Bronchial epithelial cell (primary cell): Measurements from ENCODE around the gene POLR3C. TPM values are rescaled to one million over a fixed set of nuclear protein-coding genes. Genes with fewer than 3 reads are reported as not detected.

Source experiments
- DNase-seq: peaks from one replicate; pipeline ENCODE4 v3.0.0-alpha.2; 2010; ENCODE audit warnings: low read depth
- FAIRE-seq: peaks from 2 replicates; lab custom pipeline; 2011; peaks lifted over from hg19 to GRCh38; lab: Jason Lieb, UNC
- H3K27me3 ChIP-seq: 2 replicates; pipeline ENCODE4 v1.5.1; 2011; ENCODE audit warnings: low read length; ENCODE audit not compliant: control insufficient read depth, insufficient read depth
- H3K36me3 ChIP-seq: 2 replicates; pipeline ENCODE4 v1.5.1; 2011; ENCODE audit warnings: low read length; ENCODE audit not compliant: control insufficient read depth, insufficient read depth
- H3K4me3 ChIP-seq: 2 replicates; pipeline ENCODE4 v1.5.1; 2011; ENCODE audit warnings: mild to moderate bottlenecking, low read depth, low read length, control low read depth
- total RNA-seq: library from RNA; depleted of rRNA; stranded (reverse); fragments of >200 nt; gene quantifications from 2 replicates; pipeline ENCODE4 v1.2.1, GENCODE V29; 2014
- TF ChIP-seq, protein P1 (sequence below): IDR thresholded peaks from 2 replicates; pipeline ENCODE4 v1.5.1; 2011; ENCODE audit warnings: mild to moderate bottlenecking, moderate library complexity, low read length, control low read depth, inconsistent platforms; ENCODE audit not compliant: insufficient read depth, severe bottlenecking

POLR3C gene, protein sequence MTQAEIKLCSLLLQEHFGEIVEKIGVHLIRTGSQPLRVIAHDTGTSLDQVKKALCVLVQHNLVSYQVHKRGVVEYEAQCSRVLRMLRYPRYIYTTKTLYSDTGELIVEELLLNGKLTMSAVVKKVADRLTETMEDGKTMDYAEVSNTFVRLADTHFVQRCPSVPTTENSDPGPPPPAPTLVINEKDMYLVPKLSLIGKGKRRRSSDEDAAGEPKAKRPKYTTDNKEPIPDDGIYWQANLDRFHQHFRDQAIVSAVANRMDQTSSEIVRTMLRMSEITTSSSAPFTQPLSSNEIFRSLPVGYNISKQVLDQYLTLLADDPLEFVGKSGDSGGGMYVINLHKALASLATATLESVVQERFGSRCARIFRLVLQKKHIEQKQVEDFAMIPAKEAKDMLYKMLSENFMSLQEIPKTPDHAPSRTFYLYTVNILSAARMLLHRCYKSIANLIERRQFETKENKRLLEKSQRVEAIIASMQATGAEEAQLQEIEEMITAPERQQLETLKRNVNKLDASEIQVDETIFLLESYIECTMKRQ
- total RNA-seq: 22.9 and 28.2 TPM in 2 replicates

DNA sequence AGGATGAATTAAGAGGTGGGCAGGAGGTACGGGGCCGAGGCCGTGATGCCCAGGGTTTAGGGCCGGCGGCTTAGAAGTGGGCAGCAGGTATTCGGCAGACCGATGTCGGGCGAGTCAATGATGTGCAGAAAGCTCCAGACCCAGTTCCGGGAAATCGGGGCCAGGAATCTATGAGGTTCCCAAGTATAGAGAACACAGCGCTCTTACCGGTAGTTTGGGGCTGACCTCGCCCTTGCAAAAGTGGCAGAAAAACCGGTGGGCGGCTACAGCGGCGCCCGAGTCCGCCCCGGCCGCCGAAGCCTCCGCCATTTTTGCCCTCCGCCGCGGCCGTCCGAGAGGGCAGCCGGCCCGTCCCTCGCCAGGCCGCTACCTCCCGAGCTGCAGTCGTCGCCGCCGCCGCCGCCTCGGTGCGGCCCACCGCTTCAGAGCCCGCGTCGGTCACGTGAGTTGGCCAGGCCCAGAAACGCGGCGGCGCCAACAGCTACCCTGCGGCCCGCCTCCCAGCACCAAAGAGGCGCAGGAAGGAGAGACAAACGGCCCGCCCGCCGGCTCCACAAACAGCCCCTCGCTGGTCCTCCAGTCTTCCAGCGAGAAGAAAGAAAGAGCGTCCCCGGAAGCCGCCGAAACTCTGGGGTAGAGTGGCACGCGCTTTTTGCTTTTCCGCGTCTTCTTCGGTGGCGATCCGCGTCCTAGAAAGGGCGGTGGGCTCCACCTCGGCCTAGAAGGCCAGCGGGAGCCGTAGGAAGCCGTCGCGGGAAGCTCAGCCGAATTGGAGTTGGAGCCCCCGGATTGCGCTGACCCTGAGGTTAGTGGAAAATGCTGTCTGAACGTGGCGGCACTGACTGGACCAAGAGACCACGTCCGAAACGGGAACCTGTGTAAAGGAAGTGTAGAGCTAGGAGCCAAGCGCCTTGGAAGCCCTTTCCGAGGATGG, at the start of gene POLR3C, which contains the start of gene RNF115:
TSS of gene POLR3C (plus strand) at position 636 of the 934 bp plus-strand sequence. CDS start 1,577 bp downstream, outside the sequence.
TSS of gene RNF115 (minus strand) at position 531 of the 934 bp plus-strand sequence. CDS start at position 309, 222 bp downstream.
- H3K36me3 ChIP-seq: peaks cover 14% of the 10 kb centered on the region
- TF ChIP-seq, protein P1, sequence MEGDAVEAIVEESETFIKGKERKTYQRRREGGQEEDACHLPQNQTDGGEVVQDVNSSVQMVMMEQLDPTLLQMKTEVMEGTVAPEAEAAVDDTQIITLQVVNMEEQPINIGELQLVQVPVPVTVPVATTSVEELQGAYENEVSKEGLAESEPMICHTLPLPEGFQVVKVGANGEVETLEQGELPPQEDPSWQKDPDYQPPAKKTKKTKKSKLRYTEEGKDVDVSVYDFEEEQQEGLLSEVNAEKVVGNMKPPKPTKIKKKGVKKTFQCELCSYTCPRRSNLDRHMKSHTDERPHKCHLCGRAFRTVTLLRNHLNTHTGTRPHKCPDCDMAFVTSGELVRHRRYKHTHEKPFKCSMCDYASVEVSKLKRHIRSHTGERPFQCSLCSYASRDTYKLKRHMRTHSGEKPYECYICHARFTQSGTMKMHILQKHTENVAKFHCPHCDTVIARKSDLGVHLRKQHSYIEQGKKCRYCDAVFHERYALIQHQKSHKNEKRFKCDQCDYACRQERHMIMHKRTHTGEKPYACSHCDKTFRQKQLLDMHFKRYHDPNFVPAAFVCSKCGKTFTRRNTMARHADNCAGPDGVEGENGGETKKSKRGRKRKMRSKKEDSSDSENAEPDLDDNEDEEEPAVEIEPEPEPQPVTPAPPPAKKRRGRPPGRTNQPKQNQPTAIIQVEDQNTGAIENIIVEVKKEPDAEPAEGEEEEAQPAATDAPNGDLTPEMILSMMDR: no peak
- H3K27me3 ChIP-seq: no peaks in the 10 kb centered on the region
- peak within 1 kb of the TSS; percentile 94 for H3K4me3 ChIP-seq
- FAIRE-seq (no peak), DNase-seq (peak; percentile 66)

DNA sequence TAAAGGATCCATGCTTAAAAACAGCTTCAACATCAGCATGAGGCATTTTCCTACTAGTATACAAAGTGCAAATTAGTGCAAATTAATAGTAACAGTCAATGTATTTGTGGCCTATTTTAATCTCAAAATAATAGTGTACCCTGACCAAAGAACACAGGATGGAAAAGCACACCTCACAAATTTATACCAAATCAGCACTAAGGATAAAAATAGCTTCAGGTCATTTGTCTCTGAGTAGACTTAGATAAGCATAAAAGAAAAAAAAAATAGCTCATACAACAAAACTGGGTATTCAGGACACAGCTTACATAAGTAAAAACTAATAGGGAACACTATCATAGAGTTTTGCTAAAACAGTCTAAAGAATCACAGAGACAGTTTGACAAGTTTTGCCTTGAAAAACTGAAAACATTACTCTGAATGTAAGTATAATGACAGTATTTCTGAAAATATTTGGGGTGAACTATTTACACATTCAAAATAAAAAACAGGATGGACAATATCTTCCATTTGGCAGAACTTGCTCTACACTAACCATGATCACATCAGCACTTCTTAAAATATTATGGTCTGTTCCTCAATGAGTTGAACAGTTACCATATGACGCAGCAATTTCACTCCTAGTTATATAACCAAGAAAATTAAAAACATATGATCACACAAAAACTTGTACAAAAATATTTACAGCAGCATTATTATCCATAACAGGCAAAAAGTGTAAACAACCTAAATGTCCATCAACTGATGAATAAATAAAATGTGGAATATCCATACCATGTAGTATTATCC, 46.4 kb upstream of the POLR3C start:
- no peak for DNase-seq
- FAIRE-seq: no peak
- no peaks in the 10 kb centered on the region for H3K27me3 ChIP-seq
- TF ChIP-seq, protein P1: no peak
- H3K4me3 ChIP-seq: no peak overlapping the region
- no peaks in the 10 kb centered on the region for H3K36me3 ChIP-seq

DNA sequence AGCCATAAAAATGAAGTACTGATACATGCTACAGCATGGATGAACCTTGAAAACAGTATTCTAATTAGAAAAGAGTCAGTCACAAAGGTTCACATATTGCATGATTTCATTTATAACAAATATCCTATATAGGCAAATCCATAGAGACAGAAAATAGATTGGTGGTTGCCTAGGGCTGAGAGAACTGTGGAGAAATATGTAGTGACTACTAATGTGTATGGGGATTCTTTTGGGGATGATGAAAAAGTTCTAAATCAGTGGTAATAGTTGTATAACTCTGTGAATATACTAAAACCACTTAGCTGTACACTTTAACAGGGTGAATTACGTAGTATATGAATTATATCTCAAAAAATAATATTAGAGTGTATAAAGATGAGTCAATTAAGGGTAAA, 45.9 kb upstream of the POLR3C start:
- Histone ChIP-seq H3K4me3 (no peak overlapping the region), H3K27me3 (no peaks in the 10 kb centered on the region), H3K36me3 (no peaks in the 10 kb centered on the region)
- FAIRE-seq: no peak
- TF ChIP-seq, protein P1: no peak
- no peak for DNase-seq

DNA sequence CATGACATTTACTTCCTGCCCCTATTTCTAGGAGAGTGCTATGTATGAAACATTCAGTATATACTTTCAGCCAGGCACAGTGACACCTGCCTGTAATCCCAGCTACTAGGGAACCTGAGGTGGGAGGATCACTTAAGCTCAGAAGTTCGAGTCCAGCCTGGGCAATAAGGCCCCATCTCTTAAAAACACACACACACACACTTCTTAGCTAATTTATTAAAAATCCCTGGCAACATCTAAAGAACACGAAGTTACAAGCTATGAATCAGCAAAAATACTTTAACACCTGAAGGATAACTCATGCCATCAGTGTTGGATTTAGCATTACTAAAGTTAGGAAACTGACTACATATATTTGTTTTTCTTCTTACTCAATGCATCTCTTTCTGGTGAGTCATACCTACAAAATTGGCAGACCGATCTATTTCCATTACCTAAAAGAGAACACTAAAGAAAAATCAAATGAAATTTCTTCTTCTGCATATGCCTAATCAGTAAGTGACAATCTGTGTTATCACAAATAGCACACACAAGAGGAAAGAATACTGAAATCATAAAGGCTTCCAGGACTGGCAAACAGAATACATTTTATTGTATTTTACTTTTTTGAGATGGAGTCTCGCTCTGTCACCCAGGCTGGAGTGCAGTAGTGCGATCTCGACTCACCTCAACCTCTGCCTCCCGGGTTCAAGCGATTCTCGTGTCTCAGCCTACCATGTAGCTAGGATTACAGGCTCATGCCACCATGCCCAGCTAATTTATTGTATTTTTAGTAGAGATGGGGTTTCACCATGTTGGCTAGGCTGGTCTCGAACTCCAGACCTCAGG, 41.5 kb upstream of the POLR3C start:
- TF ChIP-seq, protein P1: no peak
- no peaks in the 10 kb centered on the region for H3K36me3 ChIP-seq
- DNase-seq (peak; percentile 98), FAIRE-seq (no peak)
- no peak overlapping the region for H3K4me3 ChIP-seq
- no peaks in the 10 kb centered on the region for H3K27me3 ChIP-seq
